Stimulated activated effector memory CD8-positive, alpha-beta T cell treated with anti-CD3 and anti-CD28 coated beads, Interleukin-12 subunit alpha, Interleukin-12 subunit beta, amount 100 ng/mL, for 72 hours (primary cell): ENCODE measurements around the gene ZC3H10.

Experiments used
- ATAC-seq: fragments of 150-1000 bp; cut with Tn5 transposase; 2 replicates; pipeline ENCODE4 v1.10.0; 2021
- DNase-seq, 2 donors: peaks; one replicate each; pipeline ENCODE4 v3.0.0; 2021 to 2022; ENCODE audit warnings: low spot score in 2 of 2
- H3K27ac Mint-ChIP-seq: one replicate; pipeline ENCODE4 v1.8.0; 2022; ENCODE audit warnings: mild to moderate bottlenecking, mixed read lengths
- H3K36me3 Mint-ChIP-seq: one replicate; pipeline ENCODE4 v1.8.0; 2022; ENCODE audit warnings: mild to moderate bottlenecking, mixed read lengths
- H3K4me1 Mint-ChIP-seq: one replicate; pipeline ENCODE4 v1.8.0; 2022; ENCODE audit warnings: mixed read lengths
- H3K4me3 Mint-ChIP-seq: one replicate; pipeline ENCODE4 v1.8.0; 2022; ENCODE audit warnings: mild to moderate bottlenecking, mixed read lengths
- H3K9me3 Mint-ChIP-seq: one replicate; pipeline ENCODE4 v1.8.0; 2022; ENCODE audit warnings: mixed read lengths

ZC3H10 gene

DNA sequence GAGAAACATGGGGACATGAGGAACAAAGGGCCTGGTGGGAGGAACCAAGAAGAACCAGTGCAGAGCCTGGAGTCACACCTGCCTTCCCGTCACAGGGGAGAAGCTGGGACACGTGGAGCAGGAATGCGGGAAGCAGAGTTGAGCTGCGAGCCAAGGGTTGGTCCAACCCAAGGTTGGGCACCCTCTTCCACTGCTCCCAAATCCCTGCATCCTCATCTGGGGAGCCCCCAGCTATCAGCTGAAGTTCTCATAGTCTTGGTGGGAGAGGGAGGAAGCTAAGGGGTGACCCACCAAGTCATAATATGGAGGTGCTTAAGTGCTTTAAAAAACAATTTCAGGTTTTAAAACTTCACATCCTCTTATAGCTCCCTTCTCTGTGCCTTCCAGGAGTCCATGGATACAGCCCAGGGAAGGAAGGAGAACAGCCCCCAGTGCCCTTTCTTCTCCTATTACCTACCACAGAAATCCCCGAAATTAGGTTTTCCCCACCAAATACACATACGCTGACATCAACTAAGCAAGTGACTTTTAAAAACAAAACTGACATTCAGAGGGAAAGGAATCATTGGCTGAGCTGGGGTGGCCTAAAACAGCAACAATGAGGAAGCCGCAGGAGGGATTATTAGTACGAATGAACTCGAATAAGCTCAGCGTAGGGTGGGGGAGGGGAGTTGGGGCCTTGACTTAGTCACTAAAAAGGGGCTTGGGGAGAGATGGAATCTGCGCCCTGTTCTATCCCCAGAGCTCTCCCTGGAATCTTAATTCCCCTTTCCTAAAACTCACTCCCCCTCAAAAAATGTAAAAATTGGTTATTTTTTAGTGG lies 44.6 kb downstream of the ZC3H10 start:
- H3K36me3 Mint-ChIP-seq = peaks cover 100% of the 10 kb centered on the region
- H3K4me3 Mint-ChIP-seq = no peak overlapping the region
- H3K4me1 Mint-ChIP-seq = peaks cover 55% of the 10 kb centered on the region

DNA sequence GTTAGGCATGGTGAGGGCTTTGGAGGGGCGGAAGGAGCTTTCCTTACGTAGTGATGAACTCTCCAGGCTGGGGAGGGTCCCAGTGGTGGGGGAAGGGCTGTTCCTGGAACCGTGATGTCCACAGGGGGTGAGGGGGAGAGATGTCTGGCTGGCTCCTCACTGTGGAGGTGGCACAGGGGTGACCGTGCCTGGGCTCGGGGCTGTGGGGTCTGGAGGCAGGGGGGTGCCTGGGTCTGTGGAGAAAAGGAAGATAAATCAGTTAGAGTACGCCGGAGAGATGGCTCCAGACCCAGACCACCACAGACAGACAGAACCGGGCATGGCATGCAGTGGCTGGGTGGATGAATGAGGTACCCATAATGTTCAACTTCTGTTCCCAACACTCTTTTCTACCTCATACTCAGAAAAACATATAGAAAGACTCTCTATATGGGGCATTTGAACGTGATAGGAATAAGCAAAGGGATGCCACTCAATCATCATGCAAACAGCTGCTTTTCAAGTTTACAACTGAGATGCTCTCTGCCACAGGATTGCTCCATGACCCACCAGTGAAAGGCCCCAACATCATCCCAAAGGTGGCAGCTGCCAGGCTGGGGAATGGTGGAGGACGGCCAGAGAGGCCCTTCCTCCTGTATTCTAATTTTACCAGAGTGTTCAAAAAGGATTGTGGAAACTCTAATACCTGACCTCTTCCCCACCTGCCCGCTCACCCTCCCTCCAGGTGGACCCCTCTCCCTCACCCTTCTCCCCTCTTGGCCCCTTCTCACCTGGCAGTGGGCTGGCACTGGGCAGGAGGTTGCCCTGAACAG lies 45.7 kb downstream of the ZC3H10 start:
- Mint-ChIP-seq H3K36me3 (peaks cover 100% of the 10 kb centered on the region), H3K4me3 (no peak overlapping the region), H3K4me1 (peaks cover 48% of the 10 kb centered on the region), H3K27ac (peak overlapping the region; percentile 98), H3K9me3 (no peaks in the 10 kb centered on the region)
- DNase-seq (no peak), ATAC-seq (no peak)

More for the DNA sequence above, 44.6 kb downstream of the ZC3H10 start:
- Mint-ChIP-seq H3K9me3 (no peaks in the 10 kb centered on the region), H3K27ac (peak overlapping the region; percentile 98)
- no peak for DNase-seq
- no peak for ATAC-seq

DNA sequence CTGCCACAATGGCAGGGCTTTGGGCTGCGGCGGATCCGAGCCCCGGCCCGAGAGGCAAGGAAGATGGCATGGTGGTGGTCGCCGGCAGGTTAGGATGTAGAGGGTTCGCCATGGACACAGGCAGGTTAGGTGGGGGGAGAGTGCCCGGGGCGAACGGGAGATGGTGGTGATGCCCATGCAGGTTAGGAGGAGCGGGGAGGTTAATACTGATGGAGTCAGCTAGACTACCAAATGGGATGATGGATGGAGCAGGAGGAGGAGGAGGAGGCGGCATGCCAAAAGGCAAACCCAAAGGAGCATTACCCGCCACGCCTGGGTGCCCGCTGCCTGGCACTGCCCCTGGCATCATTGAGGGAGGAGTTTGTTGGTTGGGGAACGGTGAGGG lies 46.3 kb downstream of the ZC3H10 start:
- Mint-ChIP-seq H3K27ac (peak overlapping the region; percentile 98), H3K4me1 (peaks cover 42% of the 10 kb centered on the region), H3K36me3 (peaks cover 100% of the 10 kb centered on the region), H3K4me3 (no peak overlapping the region), H3K9me3 (no peaks in the 10 kb centered on the region)
- DNase-seq (no peak), ATAC-seq (no peak)

DNA sequence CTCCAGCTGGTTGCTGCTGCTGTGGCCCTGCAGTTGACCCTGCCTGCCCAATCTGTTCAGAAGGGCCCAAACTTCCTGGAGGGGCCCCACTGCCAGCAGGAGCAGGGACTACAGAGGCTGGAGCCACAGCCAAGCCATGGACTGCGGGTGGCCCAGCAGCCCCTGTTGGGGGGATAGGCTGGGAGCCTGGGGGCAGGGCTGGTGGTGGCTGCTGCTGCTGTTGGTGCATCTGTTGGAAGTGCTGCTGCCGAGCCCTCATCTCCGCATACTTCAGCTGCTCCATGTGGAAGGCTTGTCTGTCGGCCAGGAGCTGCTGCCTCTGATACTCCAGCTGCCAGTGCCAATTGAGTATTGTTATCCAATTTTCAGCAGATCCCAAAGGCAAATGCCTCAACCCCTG lies 47.3 kb downstream of the ZC3H10 start:
- DNase-seq (no peak), ATAC-seq (no peak)
- Mint-ChIP-seq H3K27ac (peak overlapping the region; percentile 98), H3K9me3 (no peaks in the 10 kb centered on the region), H3K4me1 (peaks cover 32% of the 10 kb centered on the region), H3K4me3 (no peak overlapping the region), H3K36me3 (peaks cover 100% of the 10 kb centered on the region)

DNA sequence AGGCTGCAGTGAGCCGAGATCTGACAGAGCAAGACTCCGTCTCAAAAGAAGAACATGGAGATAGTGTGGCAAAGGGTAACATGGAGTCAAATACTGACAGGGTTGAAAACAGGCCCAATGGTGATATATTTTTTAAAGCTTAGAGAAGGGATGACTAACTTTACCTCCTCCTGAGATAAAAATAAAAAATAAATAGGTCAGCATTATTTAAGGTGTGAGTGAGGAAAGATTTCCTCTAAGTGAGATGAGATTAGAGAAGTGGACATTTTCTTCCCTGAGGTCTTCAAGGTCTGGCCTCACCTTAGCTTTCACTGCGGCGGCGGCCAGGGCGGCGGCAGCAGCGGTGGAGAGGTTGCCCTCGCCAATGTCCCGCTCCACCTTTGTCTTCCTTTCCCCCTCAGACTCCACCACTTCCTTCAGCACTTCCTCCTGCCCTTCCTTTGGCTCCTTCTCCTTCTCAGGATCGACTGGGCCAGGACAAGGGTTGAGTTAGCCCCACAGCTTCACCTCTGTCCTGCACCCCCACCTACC lies 51.2 kb downstream of the ZC3H10 start:
- no peak for ATAC-seq
- Mint-ChIP-seq H3K36me3 (peaks cover 100% of the 10 kb centered on the region), H3K27ac (peak overlapping the region; percentile 87)

DNA sequence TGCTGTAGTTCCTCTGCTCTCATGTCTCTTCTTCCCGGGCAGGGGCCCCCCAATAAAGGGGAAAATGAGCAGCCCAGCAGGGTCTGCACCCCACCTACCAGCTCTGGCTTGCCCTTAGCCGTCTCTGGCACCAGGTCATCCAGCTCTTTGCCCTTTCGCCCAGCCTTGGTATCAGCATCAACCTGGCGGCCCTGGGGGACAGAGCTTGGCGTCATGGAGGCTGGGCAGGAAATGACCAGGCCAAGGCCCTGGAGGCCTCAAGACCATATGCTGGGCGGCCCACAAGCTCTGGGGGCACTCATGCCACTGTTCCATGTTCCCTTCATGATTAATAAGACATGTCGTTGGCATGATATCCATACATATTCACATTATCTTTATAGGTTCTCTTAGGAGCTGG lies 54.8 kb downstream of the ZC3H10 start:
- Mint-ChIP-seq H3K36me3 (peaks cover 100% of the 10 kb centered on the region), H3K9me3 (no peaks in the 10 kb centered on the region), H3K27ac (peak overlapping the region; percentile 87)

More for the DNA sequence above, 51.2 kb downstream of the ZC3H10 start:
- Mint-ChIP-seq H3K9me3 (no peaks in the 10 kb centered on the region), H3K4me3 (no peak overlapping the region), H3K4me1 (peaks cover 3% of the 10 kb centered on the region)
- no peak for DNase-seq

More for the DNA sequence above, 54.8 kb downstream of the ZC3H10 start:
- Mint-ChIP-seq H3K4me1 (no peaks in the 10 kb centered on the region), H3K4me3 (no peak overlapping the region)
- DNase-seq = no peak
- no peak for ATAC-seq
